ENCODE measurements around the gene CYS1. TPM values are rescaled to one million over a fixed set of nuclear protein-coding genes. Genes with fewer than 3 reads are reported as not detected.

The CYS1 gene
- total and polyA plus RNA-seq, 2 of the 13 experiments (the other 11 are each of a cell fraction or from before 2014, with no cell fraction given) = 0.04 TPM; not detected in 1

- TF ChIP-seq LCORL (IDR thresholded peaks at IDR 0.05) (no peak), LCORL (CRISPR knock-in tag; IDR thresholded peaks at IDR 0.05) (peak; percentile 22; the same call in 1 of the 2 replicates), NR2F1 (CRISPR knock-in tag; IDR thresholded peaks at IDR 0.05) (peak; percentile 30 to 77; a peak in 2 of 4 replicates), TFAP4 (IDR thresholded peaks at IDR 0.05; ENCODE audit: borderline replicate concordance, low read depth) (no peak), ZNF609 (CRISPR knock-in tag; IDR thresholded peaks at IDR 0.05; ENCODE audit: borderline replicate concordance) (peak; percentile 39; the same call in 1 of the 2 replicates), PBX3 (CRISPR knock-in tag; IDR thresholded peaks at IDR 0.05; ENCODE audit: borderline replicate concordance) (no peak), MIXL1 (CRISPR knock-in tag; IDR thresholded peaks at IDR 0.05) (peak; percentile 65), HOXA5 (CRISPR knock-in tag; IDR thresholded peaks at IDR 0.05) (no peak), TEAD3 (CRISPR knock-in tag; optimal IDR thresholded peaks at IDR 0.05; ENCODE audit: borderline replicate concordance) (peak; percentile 21), IRF2 (CRISPR knock-in tag; IDR thresholded peaks at IDR 0.05) (no peak), ZSCAN5A (CRISPR knock-in tag; IDR thresholded peaks at IDR 0.05; ENCODE audit: borderline replicate concordance) (no peak), ZNF646 (CRISPR knock-in tag; IDR thresholded peaks at IDR 0.05) (no peak), CREM (IDR thresholded peaks at IDR 0.05) (0 out of 2 replicates have a peak, but pooled peaks have one; percentile 10), CREM (CRISPR knock-in tag; IDR thresholded peaks at IDR 0.05) (no peak), DDIT3 (CRISPR knock-in tag; IDR thresholded peaks at IDR 0.05) (no peak), RXRB (CRISPR knock-in tag; IDR thresholded peaks at IDR 0.05; ENCODE audit: borderline replicate concordance) (peak; percentile 91)
Observed at GRCh38 chr2:10119027-10119325, 38.8 kb upstream of the CYS1 start (continued).

All from HepG2 (cell line).